ENCODE measurements around the gene COL4A2.

COL4A2 gene

DNA sequence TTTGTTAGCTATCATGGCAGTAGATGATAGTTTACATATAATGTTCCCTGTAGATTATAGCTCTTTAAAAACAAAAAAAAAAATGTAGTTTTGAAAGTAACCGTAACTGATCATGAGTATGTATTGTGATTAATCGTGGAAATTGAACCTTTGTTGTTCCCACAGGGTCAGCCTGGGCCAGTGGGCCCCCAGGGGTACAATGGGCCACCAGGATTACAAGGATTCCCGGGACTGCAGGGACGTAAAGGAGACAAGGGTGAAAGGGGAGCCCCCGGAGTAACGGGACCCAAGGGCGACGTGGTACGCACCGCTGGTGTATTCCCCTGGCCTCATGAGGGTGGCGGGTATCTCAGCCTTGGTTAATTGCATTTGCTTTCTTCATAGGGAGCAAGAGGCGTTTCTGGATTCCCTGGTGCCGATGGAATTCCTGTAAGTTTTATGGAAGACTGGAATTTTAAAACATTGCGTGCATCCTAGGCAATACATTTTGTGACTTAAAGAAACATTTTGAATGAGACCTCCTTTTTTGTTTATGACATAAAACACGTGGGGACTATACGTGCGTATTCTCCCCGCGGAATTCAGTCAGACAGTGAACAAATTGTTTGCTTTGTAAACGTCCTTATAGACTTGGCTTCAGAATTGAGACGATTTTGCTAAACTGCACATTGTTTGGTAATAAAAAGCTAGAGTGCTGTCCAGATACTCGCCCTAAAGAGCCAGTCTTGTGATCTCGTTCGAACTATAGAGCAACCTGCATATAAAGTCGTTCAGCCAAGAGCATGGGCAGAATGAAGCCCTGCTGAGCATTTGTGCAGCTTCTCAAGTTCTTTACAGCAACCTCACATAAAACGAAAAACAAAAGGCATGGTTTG is 117.7 kb downstream of the COL4A2 start:
- Histone ChIP-seq H3K4me1 (ENCODE audit: low read length) (no peaks in the 10 kb centered on the region), H3K79me2 (ENCODE audit: low read length) (no peaks in the 10 kb centered on the region), H3K4me2 (ENCODE audit: low read depth, low read length) (no peak overlapping the region), H3K27me3 (replicated peaks; ENCODE audit: insufficient read depth, low read length) (no peaks in the 10 kb centered on the region), H2AFZ (ENCODE audit: low read length) (no peak overlapping the region), H3K27ac (ENCODE audit: low read length) (no peak overlapping the region), H3F3A (ENCODE audit: insufficient read depth, low read length) (no peaks in the 10 kb centered on the region), H4K20me1 (ENCODE audit: insufficient read depth, low read length) (no peaks in the 10 kb centered on the region), H3K9me3 (replicated peaks; ENCODE audit: insufficient read depth, low read length) (no peaks in the 10 kb centered on the region), H3K4me3 (ENCODE audit: low read length) (no peak overlapping the region), H3K9ac (ENCODE audit: low read length) (no peak overlapping the region), H3K36me3 (replicated peaks; ENCODE audit: insufficient read depth, low read length) (no peaks in the 10 kb centered on the region), H3K9me2 (replicated peaks; ENCODE audit: insufficient read depth, low read length) (no peaks in the 10 kb centered on the region)
- no peak for DNase-seq
- TF ChIP-seq EZH2phosphoT487 (IDR thresholded peaks at IDR 0.05; ENCODE audit: low read length), result no peak
- no peak for TF ChIP-seq EZH2 (optimal IDR thresholded peaks at IDR 0.05; ENCODE audit: low read depth, low read length)
- no peak for TF ChIP-seq CTCF (IDR thresholded peaks at IDR 0.05; ENCODE audit: low read length)

DNA sequence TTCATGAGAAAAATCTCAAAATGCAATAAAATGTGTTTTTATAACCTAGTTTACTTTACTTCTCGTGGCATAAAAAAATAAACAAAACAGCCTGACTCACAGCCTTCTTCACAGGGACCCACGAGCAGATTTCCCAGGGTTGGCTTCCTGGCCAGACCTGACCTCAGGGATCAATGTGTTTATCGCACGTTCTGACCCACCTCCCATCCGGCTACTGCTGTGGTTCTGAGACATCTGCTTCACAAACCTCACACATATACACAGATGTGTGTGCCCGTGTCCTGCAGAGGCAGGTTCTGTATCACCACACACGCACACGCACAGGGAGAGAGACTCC is 118.3 kb downstream of the COL4A2 start:
- no peak for DNase-seq
- TF ChIP-seq EZH2 (optimal IDR thresholded peaks at IDR 0.05; ENCODE audit: low read depth, low read length), result no peak
- TF ChIP-seq EZH2phosphoT487 (IDR thresholded peaks at IDR 0.05; ENCODE audit: low read length), result no peak
- no peak for TF ChIP-seq CTCF (IDR thresholded peaks at IDR 0.05; ENCODE audit: low read length)

DNA sequence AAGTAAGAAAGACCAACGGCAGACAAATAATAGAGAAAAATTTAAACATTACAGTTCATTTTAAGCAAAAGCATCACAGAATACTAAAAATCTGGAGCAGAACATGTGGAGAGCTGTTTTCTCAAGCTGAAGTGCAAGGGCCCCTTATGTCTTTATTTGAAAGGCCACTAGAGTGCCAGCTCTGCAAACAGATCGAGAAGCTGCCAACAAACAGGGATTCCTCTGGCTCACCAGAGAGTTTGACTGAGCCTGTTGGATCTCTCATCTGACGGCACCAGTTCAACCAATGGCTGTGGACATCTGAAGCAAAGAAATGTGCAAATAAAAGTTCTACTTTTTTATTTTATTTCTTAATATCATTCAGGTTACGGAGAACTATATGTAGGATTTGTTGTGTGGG is 119.7 kb downstream of the COL4A2 start:
- no peak overlapping the region for H3K4me2 ChIP-seq (ENCODE audit: low read depth, low read length)
- no peaks in the 10 kb centered on the region for H3K79me2 ChIP-seq (ENCODE audit: low read length)
- H2AFZ ChIP-seq (ENCODE audit: low read length), result no peak overlapping the region
- H3K36me3 ChIP-seq (replicated peaks; ENCODE audit: insufficient read depth, low read length), result no peaks in the 10 kb centered on the region
- H3K4me1 ChIP-seq (ENCODE audit: low read length), result no peaks in the 10 kb centered on the region
- no peaks in the 10 kb centered on the region for H4K20me1 ChIP-seq (ENCODE audit: insufficient read depth, low read length)
- TF ChIP-seq EZH2 (optimal IDR thresholded peaks at IDR 0.05; ENCODE audit: low read depth, low read length) (no peak), CTCF (IDR thresholded peaks at IDR 0.05; ENCODE audit: low read length) (no peak), EZH2phosphoT487 (IDR thresholded peaks at IDR 0.05; ENCODE audit: low read length) (no peak)
- H3K9me3 ChIP-seq (replicated peaks; ENCODE audit: insufficient read depth, low read length), result no peaks in the 10 kb centered on the region
- no peak overlapping the region for H3K9ac ChIP-seq (ENCODE audit: low read length)
- H3K9me2 ChIP-seq (replicated peaks; ENCODE audit: insufficient read depth, low read length), result no peaks in the 10 kb centered on the region
- no peaks in the 10 kb centered on the region for H3F3A ChIP-seq (ENCODE audit: insufficient read depth, low read length)
- no peak overlapping the region for H3K27ac ChIP-seq (ENCODE audit: low read length)
- H3K4me3 ChIP-seq (ENCODE audit: low read length), result no peak overlapping the region
- no peaks in the 10 kb centered on the region for H3K27me3 ChIP-seq (replicated peaks; ENCODE audit: insufficient read depth, low read length)
- DNase-seq, result no peak

More for the DNA sequence above, 118.3 kb downstream of the COL4A2 start:
- Histone ChIP-seq H3F3A (ENCODE audit: insufficient read depth, low read length) (no peaks in the 10 kb centered on the region), H3K4me3 (ENCODE audit: low read length) (no peak overlapping the region), H2AFZ (ENCODE audit: low read length) (no peak overlapping the region), H3K4me2 (ENCODE audit: low read depth, low read length) (no peak overlapping the region), H3K9ac (ENCODE audit: low read length) (no peak overlapping the region), H3K36me3 (replicated peaks; ENCODE audit: insufficient read depth, low read length) (no peaks in the 10 kb centered on the region), H3K9me3 (replicated peaks; ENCODE audit: insufficient read depth, low read length) (no peaks in the 10 kb centered on the region), H3K4me1 (ENCODE audit: low read length) (no peaks in the 10 kb centered on the region), H3K79me2 (ENCODE audit: low read length) (no peaks in the 10 kb centered on the region), H3K27me3 (replicated peaks; ENCODE audit: insufficient read depth, low read length) (no peaks in the 10 kb centered on the region), H3K9me2 (replicated peaks; ENCODE audit: insufficient read depth, low read length) (no peaks in the 10 kb centered on the region), H4K20me1 (ENCODE audit: insufficient read depth, low read length) (no peaks in the 10 kb centered on the region), H3K27ac (ENCODE audit: low read length) (no peak overlapping the region)

Data from MM.1S (cell line).